Hindlimb muscle (tissue), 1 donor: ENCODE results near the gene KRT17. TPM values are rescaled to one million over a fixed set of nuclear protein-coding genes. Genes with fewer than 3 reads are reported as not detected.

Experiments used
- DNase-seq: peaks from one replicate; pipeline ENCODE4 v3.0.0-alpha.2; 2013
- polyA plus RNA-seq: library from polyadenylated mRNA; unstranded; fragments of 120-200 nt; gene quantifications from one replicate; pipeline ENCODE4 v1.2.1, GENCODE V29; 2013; ENCODE audit not compliant: insufficient read length

Gene KRT17
- 13.9 TPM for polyA plus RNA-seq

DNA sequence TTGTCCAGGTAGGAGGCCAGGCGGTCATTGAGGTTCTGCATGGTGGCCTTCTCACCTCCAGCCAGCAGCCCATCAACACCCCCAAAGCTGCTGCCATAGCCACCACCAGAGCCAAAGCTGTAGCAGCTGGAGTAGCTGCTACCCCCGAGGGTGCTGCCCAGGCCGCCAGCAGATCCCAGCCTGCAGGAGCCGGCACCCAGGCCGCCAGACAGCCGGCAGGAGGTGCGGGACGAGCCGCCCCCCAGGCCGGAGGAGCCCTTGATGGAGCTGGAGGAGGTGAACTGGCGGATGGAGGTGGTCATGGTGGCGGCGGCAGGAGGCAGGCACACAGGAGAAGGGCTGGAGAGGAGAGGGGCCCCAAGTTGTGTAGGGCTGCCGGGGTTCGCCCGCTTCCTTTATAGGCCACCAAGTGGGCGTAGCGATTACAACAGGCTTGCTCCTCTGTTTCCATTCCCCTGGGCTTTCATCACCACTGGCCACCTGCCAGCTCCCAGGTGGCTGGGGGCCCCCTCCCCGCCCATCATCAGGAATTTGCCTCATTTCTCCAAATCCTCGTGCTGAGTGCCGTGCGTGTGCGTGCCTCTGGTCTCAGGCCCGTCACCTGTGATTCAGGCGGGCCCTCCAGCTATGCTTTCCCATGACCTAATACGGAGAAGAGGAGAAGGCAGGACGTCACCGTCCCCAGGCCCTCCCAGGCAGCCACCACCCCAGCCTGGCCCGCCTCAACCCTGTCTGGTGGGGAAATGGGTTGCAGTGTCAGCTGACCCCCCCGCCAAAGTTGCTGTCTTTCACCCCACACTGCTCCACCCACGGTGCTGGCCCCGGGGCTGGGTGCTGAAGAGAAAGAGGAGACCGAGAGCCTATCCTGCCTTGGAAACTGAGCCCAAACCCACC lies at the start of gene KRT17:
TSS of gene KRT17 (minus strand) at position 368 of the 894 bp plus-strand sequence. CDS start at position 302, 66 bp downstream.
- no peak for DNase-seq

DNA sequence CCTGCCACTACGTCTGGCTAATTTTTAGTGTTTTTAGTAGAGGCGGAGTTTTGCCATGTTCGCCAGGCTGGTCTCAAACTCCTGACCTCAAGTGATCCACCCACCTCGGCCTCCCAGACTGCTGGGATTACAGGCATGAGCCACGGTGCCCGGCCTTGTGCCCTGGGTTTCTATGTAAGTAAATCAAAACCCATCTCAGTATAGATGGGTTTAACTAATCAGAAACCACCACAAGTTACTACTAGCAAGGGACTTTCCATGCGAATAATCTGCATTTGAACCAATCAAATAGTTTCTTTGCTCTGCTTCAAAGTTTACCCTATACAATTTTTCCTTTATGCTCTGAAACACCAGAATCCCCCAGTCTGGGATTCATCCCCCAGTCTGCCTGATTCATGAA lies 47.8 kb upstream of the KRT17 start:
- DNase-seq: no peak

DNA sequence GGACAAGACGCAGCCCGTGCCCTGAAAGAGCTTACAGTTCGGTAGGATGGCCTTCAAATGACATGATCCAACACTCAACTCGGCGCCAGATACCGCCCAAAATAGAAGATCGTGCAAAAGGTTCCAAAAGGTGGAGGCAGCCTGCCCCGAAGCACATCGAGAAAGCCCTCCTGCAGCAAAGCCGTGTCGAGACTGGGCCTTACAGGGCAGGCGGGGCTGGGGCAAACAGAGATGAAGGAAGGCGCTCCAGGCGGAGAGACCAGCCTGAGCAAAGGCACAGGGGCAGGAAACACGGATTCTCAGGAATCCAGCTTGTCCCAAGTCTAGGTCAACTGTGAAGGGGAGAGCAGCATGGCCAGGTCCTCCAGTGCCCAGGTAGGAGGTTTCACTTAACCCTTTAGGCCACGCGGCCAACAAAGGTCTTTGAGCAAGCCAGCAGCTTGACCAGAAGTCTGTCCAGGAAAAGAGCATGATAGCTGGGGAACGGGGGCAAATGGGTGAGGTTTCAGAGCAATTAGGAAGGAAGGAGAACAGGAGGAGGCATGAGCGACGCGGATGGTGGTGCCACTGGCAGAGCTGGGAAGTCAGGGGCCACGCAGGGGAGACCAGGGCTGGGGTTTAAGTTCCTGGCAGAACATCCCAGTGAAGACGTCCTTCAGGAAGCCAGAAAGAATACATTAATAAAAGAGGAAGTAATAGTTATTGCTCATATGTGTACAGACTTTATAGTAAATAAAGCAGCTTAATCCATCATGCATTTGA lies 43.1 kb upstream of the KRT17 start:
- no peak for DNase-seq

DNA sequence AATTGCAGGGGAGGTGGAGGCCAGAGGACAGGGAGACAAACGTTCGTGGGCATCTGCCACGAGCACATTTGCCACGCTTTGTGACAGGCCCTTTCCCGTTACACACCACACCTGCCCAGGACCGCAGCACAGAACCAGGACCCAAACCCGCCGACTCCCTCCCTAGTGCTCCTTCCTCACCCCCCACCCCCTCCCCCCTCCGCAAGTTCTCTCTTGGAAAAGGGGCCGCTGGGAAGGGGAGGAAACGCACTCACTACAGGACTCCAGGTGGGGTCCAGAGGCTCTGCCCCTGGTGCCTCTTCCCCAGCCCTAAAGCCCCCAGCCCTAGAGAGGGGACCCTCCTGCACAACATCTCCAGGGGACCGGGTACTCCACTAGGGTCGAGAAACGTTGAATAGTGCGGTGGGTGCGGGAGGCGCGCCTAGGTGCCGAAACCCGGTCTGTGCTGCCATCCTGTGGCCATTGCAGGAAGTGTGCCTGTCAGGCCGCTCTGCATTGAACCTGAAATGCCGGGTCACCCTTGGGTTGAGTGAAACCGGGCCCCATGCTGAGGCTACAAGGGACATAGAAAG lies 42.4 kb upstream of the KRT17 start:
- peak; percentile 78 for DNase-seq

DNA sequence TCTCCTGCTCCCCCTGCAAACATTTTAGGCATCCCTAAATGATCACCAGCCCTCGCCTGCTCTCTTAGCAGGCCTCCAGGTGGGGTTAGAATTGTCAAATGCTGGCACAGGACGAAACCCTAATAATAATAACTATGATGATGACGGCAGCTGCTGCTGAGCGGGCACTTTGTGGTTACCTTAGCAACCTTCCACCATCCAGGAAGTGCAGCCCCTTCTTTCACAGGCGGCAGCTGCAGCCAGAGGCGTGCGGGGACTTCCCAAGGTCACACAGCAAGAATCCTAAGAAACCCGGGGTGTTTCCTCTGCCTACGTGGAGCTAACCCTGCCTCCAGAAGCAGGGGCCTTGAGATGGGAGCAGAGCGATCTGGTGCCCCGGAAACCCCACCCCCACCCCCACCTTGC lies 41.9 kb upstream of the KRT17 start:
- DNase-seq: no peak

DNA sequence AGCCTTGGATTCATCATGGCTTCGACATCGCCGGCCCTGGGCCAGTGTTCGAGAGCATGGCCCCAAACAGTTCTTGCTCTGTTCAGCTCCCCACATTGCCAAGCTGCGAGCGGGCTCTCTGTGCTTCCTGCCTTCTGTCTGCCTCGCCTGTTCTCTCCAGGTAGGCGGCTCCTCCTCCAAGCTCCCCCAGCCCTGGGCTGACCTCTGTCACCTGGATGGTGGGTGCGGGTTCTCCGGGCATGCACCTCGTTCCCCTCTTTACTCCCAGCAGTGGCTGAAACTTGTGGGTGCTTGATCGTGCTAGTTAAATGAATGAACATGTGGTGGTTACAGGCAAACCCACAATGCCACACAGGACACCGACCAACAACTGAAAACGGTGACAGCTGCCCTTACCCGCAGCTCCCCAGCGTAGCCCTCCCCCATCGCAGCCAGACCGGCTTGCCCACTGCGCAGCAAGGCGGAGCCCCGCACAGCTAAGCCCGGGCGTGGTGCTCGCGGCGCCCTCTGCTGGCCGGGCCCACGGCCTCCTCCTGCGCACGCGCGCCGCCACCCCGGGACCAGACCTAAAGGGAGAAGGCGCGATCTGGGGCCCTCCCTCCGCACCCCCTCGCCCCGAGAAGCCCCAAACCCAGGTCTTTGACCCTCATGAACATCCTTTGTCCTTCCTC lies 41.3 kb upstream of the KRT17 start:
- peak; percentile 89 for DNase-seq

DNA sequence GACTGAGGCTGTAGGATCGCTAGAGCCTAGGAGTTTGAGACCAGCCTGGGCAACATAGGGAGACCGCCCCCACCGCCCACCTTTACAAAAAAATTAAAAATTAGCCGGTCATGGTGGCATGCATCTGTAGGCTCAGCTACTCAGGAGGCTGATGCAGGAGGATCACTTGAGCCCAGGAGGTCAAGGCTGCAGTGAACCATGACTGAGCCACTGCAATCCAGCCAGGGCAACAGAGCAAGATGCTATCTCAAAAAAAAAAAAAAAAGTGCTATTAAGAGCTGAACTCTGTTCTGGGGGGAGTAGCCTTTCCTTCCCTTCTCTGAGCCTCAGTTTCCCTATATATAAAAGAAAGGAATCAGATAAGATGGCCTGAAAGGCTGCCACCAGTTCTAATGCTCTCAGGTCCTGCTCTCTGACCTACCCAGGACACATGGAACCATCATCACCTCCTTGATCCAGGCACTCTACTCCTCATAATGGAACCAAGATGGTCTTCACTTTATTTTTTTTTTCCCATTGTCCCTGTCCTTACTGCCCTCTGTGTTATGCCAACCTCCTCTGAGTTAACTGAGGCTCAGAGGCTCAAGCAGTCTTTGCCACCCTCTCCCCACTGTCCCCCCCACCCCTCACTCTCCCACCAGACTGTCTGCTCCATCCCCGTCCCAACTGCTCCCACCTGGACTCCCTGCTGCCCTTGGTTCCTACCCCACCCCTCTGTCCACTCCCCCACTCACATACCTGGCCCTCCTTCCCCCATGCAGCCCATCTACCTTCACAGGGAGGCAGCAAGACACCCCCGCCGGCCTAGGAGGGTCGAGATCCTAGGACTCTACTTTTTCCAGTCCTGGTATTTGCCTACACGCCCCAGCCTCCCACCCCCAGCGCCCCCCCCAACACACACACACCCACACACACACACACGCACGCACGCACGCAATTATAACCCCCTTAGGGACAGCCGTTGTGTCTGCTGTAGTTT lies 40.5 kb upstream of the KRT17 start:
- DNase-seq: no peak

DNA sequence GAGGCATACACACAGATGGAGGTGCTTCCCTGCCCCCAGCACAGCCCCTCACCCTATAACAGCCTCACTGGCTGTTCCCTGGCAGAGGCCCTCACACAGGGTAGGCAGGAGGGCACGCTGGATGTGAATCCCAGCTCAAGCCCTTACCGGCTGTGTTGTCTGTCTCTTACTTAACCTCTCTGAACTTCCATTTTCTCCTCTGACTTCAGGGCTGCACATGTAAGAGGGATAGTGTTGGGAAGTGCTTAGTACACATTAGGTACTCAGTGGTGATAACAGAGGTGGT lies 39.7 kb upstream of the KRT17 start:
- no peak for DNase-seq

DNA sequence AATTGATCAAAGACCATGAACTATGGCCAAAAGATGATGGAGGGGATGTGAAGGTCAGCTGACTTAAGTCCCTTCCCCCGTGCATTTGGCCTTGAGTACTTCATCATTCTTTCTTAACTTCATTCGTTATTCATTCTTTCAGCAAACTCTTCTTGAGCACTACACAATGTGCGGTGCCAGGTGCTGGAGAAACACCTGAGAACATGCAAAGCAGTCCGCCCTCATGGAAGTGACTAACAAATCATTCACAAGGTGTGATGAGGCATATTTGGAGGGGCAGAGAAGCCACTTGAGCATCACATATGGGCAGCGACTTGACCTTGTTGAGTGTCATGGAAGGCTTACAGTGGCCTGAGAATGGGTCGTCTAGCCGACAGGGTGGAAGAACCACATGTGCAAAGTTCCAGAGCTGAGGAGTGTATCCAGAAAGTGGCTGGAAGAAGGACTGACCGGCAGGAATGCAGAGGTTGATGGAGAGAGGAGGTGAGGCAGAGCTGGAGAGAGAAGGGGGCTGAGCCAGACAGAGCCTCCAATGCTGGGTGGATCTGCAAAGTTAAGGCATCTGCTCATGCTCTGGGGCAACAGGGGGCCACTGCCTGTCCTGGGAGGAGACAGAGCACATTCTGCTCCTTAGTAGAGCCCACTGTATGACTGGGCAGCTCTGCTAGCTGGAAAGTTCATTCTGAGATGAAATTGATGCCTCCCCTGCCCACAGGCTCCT lies 39.2 kb upstream of the KRT17 start:
- DNase-seq: no peak

DNA sequence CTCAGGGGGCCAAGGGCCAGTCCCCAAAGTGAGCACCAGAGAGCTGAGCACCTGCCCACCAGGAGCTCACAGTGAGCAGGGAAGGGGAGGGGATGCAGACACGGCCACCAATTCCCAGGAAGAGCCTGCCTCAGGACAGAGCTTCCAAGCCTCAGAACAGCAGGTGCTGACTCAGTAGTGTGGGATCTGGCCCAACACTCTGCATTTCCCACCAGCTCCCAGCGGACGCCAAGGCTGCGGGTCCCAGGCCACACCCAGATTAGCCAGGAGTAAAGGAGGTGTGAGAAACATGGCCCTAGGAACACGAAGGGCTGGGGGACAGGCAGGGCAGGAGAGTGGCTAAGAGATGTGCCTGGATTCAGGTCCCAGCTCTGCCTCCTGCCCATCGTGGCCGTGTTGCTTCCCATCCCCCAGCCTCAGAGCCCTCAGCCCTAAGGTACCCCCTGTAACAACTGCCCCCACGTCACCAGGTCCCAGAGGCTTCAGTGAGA lies 35.9 kb upstream of the KRT17 start:
- DNase-seq: no peak

DNA sequence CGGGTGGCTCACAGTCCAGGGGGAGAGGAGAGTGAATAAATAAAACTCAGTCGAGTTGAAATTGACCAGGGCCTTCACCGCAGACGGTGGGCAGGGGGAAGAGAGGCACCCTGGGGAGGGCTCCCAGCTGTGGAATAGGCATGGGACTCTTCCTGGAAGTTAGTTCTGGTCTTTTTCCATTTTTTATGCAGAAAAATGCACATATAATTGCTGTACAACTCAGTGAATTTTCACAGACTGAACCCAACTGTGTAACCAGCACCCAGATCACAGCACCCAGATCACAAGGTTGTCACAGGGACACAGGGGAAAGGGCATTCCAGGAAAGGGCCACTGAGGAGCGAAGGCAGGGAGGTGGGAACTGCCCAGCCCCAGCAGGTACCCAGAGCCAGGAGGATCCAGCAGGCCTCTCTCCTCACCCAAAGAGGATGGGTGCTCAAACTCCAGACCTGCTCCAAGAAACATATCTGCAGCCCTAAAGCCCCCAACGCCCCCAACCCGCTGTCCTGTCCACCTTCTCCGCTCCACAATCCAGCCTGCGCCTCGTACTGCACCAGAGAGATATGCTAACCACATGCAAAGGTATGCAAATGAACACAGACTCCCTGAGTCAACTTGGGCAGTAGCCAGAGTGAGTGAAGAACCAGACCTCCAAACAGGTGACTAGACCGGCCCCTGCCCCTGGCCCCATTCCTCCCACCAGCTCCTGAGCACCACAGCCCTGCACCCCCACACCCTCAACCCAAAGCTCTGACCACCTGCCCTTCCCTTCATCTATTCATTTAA lies 35.2 kb upstream of the KRT17 start:
- DNase-seq: no peak

DNA sequence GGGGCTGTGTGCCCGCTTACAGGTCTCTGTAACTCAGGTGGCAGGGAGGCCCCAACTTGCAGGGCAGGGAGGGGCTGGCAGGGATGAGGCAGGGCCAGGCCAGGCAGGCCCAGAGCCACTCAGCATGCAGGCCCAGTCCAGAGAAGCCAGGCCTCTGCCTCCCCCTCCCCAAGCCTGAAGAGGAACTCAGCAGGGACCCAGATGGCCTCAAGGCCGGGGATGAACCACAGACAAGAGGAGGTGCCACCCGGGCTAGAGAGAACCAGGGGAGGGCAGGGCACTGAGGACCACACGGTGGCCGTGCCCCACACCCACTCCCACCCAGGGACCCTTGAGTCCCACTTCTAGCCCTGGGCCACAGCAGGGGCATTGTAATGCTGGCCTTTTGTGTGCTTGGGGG lies 34.5 kb upstream of the KRT17 start:
- DNase-seq: no peak

DNA sequence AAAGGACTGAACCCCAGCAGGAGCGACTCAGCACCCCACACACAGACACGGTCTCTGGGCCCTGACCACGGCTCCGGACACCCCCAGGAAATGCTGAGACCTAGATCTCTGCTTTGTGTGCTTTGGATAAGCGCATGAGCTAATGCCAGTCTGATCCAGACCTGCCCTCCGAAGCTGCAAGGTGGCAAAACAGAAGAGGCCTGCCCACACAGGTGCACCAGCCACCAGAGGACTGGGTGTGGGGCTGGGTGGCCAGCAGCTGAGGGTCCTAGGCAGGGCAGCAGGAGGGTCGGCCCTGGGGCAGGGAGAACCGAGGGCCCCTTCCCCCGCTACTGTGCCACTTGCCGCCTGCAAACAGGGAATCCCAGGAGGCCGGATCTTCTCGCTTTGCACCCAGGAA lies 33.6 kb upstream of the KRT17 start:
- no peak for DNase-seq

DNA sequence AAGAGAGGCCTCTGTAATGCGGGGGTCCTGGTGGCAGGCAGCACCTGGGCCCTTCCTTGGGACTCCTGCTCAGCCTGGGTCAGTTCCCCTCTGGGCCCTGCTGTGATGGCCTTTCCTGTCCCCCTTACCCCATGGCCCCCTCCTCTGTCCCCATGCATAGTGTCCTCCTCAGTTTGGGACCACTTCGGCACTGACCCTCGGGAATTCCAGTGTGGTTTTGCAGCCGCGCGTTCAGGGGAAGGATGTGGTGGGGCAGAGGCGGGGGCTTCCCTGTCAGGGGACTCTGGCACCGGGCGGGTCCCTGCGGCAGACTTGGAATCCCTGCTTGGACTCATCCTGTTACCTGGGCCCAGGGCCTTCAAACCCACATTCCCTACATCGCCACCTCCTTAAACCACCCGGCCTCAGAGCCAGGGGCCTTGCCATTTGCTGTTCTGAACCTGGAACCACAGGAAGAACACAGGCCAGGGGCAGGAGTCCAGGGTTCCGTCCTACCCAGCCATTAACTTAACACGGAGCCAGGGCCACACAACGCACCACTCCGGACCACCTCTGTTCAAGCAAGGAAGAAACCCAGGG lies 32.9 kb upstream of the KRT17 start:
- no peak for DNase-seq

DNA sequence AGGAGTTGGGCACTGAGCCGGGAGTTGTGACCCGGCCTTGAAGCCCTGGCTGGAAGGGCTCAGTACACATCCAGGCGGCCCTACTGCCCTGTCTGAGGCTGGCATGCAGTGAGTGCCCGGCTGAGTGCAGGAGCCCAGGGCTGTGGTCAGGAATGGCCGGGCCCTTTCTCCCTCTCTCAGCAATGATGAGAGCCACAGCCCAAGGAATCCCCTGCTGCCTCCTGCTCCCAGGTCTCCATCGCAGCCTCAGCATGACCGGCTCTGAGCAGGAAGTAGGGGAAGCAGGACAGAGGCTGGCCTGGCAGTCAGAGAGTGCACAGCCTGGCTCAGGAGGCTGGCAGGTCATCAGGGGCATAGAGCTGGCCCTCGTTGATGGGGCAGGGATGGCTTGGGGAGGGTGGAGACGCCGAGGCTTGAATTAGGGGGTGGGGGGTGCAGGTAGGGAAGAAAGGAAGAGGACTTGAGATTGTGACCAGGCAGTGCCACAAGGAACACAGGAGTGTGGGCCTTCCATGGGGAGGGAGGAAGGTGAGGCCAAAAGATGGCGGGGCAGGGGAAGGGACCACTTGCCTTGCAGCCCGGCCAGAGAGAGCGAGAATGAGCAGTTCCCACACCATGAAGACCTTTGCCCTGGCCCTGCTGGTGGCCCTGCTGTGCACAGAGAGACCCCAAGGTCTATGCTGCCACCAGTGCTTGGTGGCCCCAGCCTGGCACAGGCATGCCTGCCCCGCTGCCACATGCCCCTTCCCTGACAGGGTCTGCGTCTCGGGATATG lies 32.1 kb upstream of the KRT17 start:
- DNase-seq: no peak

DNA sequence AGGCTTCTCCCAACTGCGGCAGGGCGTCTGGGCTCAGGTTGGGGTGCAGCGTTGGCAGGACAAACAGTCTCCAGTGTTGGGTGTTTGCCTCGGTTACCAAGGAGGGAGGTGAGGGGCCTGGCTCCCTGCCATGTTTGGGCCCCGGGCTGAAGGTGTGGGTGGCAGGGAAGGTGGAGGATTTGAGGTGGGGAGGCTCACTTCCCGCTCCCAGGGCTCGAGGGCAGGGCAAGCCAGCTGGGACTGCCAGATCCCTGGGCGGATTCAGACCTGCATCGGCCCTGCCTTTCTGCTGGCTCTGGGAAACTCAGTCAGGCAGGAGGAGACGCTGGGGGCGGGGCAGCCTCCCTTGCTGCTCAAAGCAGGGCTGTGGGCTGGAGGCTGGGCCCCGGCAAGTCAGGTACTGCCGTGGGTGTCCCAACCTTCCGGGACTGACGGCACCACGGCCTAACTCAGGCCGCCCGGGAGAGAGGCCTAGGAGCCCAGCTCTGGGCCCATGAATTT lies 31.3 kb upstream of the KRT17 start:
- no peak for DNase-seq

DNA sequence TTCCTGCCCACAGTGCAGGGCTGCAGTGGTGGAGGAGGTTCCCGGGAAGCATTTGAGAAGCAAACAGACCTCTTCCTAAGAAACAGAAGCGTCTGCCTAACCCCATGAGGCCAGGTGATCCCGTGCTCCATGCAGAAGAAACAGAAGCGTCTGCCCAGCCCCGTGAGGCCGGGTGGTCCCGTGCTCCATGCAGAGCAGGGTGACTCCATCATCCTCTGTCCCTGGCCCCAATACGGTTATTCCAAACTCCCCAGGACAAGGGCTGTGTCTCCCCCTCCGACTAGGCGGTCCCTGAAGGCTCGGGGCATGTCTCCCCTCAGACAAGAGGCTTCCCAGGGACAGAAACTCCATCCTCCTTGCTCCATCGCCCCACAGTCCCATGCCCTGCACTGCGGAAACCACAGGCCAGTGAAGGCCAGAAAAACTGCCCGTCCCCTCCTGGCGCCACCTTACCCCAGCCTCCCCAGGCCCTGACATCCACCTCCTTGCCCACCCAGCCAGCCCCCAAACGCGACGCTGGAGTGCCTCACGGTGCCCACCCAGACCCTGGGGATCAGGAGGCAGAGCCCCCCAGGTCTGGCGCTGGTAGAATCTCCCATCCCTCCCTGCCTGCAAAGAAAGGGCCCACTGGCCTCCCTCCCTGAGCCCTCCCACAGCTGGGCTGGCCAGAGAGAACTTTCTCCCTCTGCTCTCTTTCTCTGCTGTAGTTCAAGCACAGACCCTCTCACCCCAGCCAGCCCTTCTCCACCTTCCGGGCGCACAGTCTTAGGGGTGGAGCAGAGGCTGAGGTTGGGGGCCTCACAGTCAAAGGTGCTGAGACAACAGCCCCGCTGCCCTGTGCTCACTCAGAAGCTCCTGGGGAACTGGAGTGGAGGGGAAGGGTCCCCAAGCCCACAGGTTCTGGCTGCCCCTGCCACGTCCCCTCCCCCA lies 30.6 kb upstream of the KRT17 start:
- DNase-seq: no peak
